ENCODE measurements around the gene SBF1.

- no peak for TF ChIP-seq CTCF (IDR thresholded peaks at IDR 0.05; ENCODE audit: low read depth, low read length)
- TF ChIP-seq EZH2phosphoT487 (IDR thresholded peaks at IDR 0.05; ENCODE audit: low read depth): no peak
These were observed 6.2 kb upstream of the SBF1 start for GRCh38 chr22:50481045-50481439.
